Measurements from ENCODE around the gene UBA1.

The UBA1 gene

GRCh38 chrX:47172549-47172948 is 21.1 kb upstream of the UBA1 start:
- Histone ChIP-seq H3K9me2 (ENCODE audit: low read depth, low read length) (no peaks in the 10 kb centered on the region), H3F3A (ENCODE audit: insufficient read depth, low read length) (no peaks in the 10 kb centered on the region), H4K20me1 (ENCODE audit: insufficient read depth, low read length) (no peaks in the 10 kb centered on the region), H3K27me3 (ENCODE audit: insufficient read depth, low read length) (no peaks in the 10 kb centered on the region), H2AFZ (ENCODE audit: low read length) (no peak overlapping the region), H3K9ac (ENCODE audit: low read length) (no peak overlapping the region), H3K79me2 (ENCODE audit: insufficient read depth, low read length) (no peaks in the 10 kb centered on the region), H3K27ac (ENCODE audit: low read depth, low read length, poor library complexity, severe bottlenecking) (no peak overlapping the region), H3K4me3 (ENCODE audit: low read depth, low read length, poor library complexity, severe bottlenecking) (no peak overlapping the region), H3K36me3 (ENCODE audit: insufficient read depth, low read length) (peaks cover 64% of the 10 kb centered on the region), H3K9me3 (ENCODE audit: low read length) (no peaks in the 10 kb centered on the region), H3K4me2 (ENCODE audit: low read length) (no peak overlapping the region), H3K4me1 (ENCODE audit: insufficient read depth, low read length, severe bottlenecking) (no peaks in the 10 kb centered on the region)
- TF ChIP-seq, protein P1, sequence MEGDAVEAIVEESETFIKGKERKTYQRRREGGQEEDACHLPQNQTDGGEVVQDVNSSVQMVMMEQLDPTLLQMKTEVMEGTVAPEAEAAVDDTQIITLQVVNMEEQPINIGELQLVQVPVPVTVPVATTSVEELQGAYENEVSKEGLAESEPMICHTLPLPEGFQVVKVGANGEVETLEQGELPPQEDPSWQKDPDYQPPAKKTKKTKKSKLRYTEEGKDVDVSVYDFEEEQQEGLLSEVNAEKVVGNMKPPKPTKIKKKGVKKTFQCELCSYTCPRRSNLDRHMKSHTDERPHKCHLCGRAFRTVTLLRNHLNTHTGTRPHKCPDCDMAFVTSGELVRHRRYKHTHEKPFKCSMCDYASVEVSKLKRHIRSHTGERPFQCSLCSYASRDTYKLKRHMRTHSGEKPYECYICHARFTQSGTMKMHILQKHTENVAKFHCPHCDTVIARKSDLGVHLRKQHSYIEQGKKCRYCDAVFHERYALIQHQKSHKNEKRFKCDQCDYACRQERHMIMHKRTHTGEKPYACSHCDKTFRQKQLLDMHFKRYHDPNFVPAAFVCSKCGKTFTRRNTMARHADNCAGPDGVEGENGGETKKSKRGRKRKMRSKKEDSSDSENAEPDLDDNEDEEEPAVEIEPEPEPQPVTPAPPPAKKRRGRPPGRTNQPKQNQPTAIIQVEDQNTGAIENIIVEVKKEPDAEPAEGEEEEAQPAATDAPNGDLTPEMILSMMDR (IDR thresholded peaks at IDR 0.05; ENCODE audit: low read length), result no peak
- TF ChIP-seq EZH2 (IDR thresholded peaks at IDR 0.05; ENCODE audit: borderline replicate concordance, low read length), result no peak

GRCh38 chrX:47172971-47173792 is 20.4 kb upstream of the UBA1 start:
- H3K9ac ChIP-seq (ENCODE audit: low read length), result no peak overlapping the region
- H3K4me2 ChIP-seq (ENCODE audit: low read length), result no peak overlapping the region
- peaks cover 70% of the 10 kb centered on the region for H3K36me3 ChIP-seq (ENCODE audit: insufficient read depth, low read length)
- no peaks in the 10 kb centered on the region for H3K9me2 ChIP-seq (ENCODE audit: low read depth, low read length)
- H3K27ac ChIP-seq (ENCODE audit: low read depth, low read length, poor library complexity, severe bottlenecking), result no peak overlapping the region
- no peaks in the 10 kb centered on the region for H3K4me1 ChIP-seq (ENCODE audit: insufficient read depth, low read length, severe bottlenecking)
- no peaks in the 10 kb centered on the region for H3F3A ChIP-seq (ENCODE audit: insufficient read depth, low read length)
- no peaks in the 10 kb centered on the region for H3K9me3 ChIP-seq (ENCODE audit: low read length)
- no peaks in the 10 kb centered on the region for H4K20me1 ChIP-seq (ENCODE audit: insufficient read depth, low read length)
- no peaks in the 10 kb centered on the region for H3K27me3 ChIP-seq (ENCODE audit: insufficient read depth, low read length)
- no peak for TF ChIP-seq EZH2 (IDR thresholded peaks at IDR 0.05; ENCODE audit: borderline replicate concordance, low read length)
- TF ChIP-seq, protein P1 (IDR thresholded peaks at IDR 0.05; ENCODE audit: low read length), result no peak
- H3K4me3 ChIP-seq (ENCODE audit: low read depth, low read length, poor library complexity, severe bottlenecking), result no peak overlapping the region
- no peaks in the 10 kb centered on the region for H3K79me2 ChIP-seq (ENCODE audit: insufficient read depth, low read length)
- H2AFZ ChIP-seq (ENCODE audit: low read length), result no peak overlapping the region

DNA sequence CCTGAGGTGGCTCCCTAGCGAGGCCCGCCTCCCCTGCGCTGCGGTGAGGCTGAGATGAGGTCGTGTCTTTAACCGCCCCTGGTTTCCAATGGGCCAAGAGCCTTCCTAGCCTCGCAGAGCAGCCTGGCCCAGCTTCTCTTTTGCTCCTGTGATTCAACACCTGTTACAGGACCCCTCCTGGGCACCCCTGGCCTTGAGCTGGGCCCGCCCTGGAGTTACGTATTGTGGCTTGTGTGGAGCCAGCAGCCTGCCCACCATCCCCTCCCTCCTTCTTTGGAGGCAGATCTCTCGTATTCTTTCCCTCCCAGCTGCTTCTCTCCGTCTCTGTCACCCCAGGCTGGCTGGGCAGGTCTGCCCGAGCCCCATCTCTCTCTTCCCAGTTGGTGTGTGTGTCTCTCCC is 19.3 kb upstream of the UBA1 start:
- Histone ChIP-seq H4K20me1 (ENCODE audit: insufficient read depth, low read length) (no peaks in the 10 kb centered on the region), H3K27me3 (ENCODE audit: insufficient read depth, low read length) (no peaks in the 10 kb centered on the region), H3K9me2 (ENCODE audit: low read depth, low read length) (no peaks in the 10 kb centered on the region), H3F3A (ENCODE audit: insufficient read depth, low read length) (no peaks in the 10 kb centered on the region), H3K36me3 (ENCODE audit: insufficient read depth, low read length) (peaks cover 64% of the 10 kb centered on the region), H3K79me2 (ENCODE audit: insufficient read depth, low read length) (no peaks in the 10 kb centered on the region), H3K9ac (ENCODE audit: low read length) (no peak overlapping the region), H3K9me3 (ENCODE audit: low read length) (no peaks in the 10 kb centered on the region), H2AFZ (ENCODE audit: low read length) (no peak overlapping the region), H3K27ac (ENCODE audit: low read depth, low read length, poor library complexity, severe bottlenecking) (no peak overlapping the region), H3K4me1 (ENCODE audit: insufficient read depth, low read length, severe bottlenecking) (no peaks in the 10 kb centered on the region), H3K4me2 (ENCODE audit: low read length) (no peak overlapping the region), H3K4me3 (ENCODE audit: low read depth, low read length, poor library complexity, severe bottlenecking) (no peak overlapping the region)
- TF ChIP-seq, protein P1 (IDR thresholded peaks at IDR 0.05; ENCODE audit: low read length), result no peak

Measured in OCI-LY1 (cell line).